ENCODE measurements around the gene FXYD5.

GRCh38 chr19:35214766-35215422 lies 60.4 kb downstream of the FXYD5 start:
- TF ChIP-seq ZFP3 (CRISPR knock-in tag; IDR thresholded peaks at IDR 0.05) (no peak), PPARA (CRISPR knock-in tag; IDR thresholded peaks at IDR 0.05; ENCODE audit: borderline replicate concordance) (no peak), ZNF8 (CRISPR knock-in tag; IDR thresholded peaks at IDR 0.05) (no peak), ZNF70 (CRISPR knock-in tag; IDR thresholded peaks at IDR 0.05) (no peak), CSDC2 (CRISPR knock-in tag; IDR thresholded peaks at IDR 0.05) (no peak), POU6F1 (CRISPR knock-in tag; IDR thresholded peaks at IDR 0.05; ENCODE audit: borderline replicate concordance, low read depth) (no peak), SNAI2 (CRISPR knock-in tag; IDR thresholded peaks at IDR 0.05) (no peak), TSHZ2 (CRISPR knock-in tag; IDR thresholded peaks at IDR 0.05) (no peak), RARB (CRISPR knock-in tag; IDR thresholded peaks at IDR 0.05) (no peak), CSRNP3 (CRISPR knock-in tag; IDR thresholded peaks at IDR 0.05) (no peak)

All from SK-N-SH treated with all-trans-retinoic acid at 6 μM for 48 hours (cell line).